GM19193 (cell line): ENCODE measurements around the gene TMEM270.

Experiments
- POLR2A ChIP-seq: IDR thresholded peaks from 4 replicates; pipeline ENCODE4 v1.6.1; 2011; ENCODE audit not compliant: insufficient read depth, insufficient read length; ENCODE audit errors: extremely low read depth

The TMEM270 gene

GRCh38 chr7:73860859-73861258 lies at the start of gene TMEM270:
Gene TMEM270 (plus strand): TSS chr7:73861159. CDS start chr7:73861195, 36 bp downstream.
- no peak for TF ChIP-seq POLR2A

GRCh38 chr7:73811760-73812168 lies 49.2 kb upstream of the TMEM270 start:
- TF ChIP-seq POLR2A: no peak

- TF ChIP-seq POLR2A: no peak
Measured at GRCh38 chr7:73812996-73813395, 48.0 kb upstream of the TMEM270 start.

- no peak for TF ChIP-seq POLR2A
Measured at GRCh38 chr7:73815436-73815835, 45.5 kb upstream of the TMEM270 start.

- TF ChIP-seq POLR2A: no peak
Measured at GRCh38 chr7:73817121-73817520, 43.8 kb upstream of the TMEM270 start.

- no peak for TF ChIP-seq POLR2A
Measured at GRCh38 chr7:73820013-73820412, 40.9 kb upstream of the TMEM270 start.

- TF ChIP-seq POLR2A: no peak
Measured at GRCh38 chr7:73822319-73823173, 38.4 kb upstream of the TMEM270 start.

GRCh38 chr7:73823257-73823656 lies 37.7 kb upstream of the TMEM270 start:
- TF ChIP-seq POLR2A: no peak

GRCh38 chr7:73823873-73824592 lies 36.9 kb upstream of the TMEM270 start:
- no peak for TF ChIP-seq POLR2A

GRCh38 chr7:73824986-73825385 lies 36.0 kb upstream of the TMEM270 start:
- TF ChIP-seq POLR2A: no peak

- TF ChIP-seq POLR2A: no peak
Measured at GRCh38 chr7:73827567-73828106, 33.3 kb upstream of the TMEM270 start.

GRCh38 chr7:73828107-73828803 lies 32.7 kb upstream of the TMEM270 start:
- TF ChIP-seq POLR2A: no peak

- no peak for TF ChIP-seq POLR2A
Measured at GRCh38 chr7:73828972-73829371, 32.0 kb upstream of the TMEM270 start.

GRCh38 chr7:73829505-73829904 lies 31.5 kb upstream of the TMEM270 start:
- no peak for TF ChIP-seq POLR2A

GRCh38 chr7:73829921-73830680 lies 30.9 kb upstream of the TMEM270 start:
- TF ChIP-seq POLR2A: no peak
